GM23248 (cell line): ENCODE measurements around the gene FLAD1. TPM values are rescaled to one million over a fixed set of nuclear protein-coding genes. Genes with fewer than 3 reads are reported as not detected.
A peak's percentile ranks its signal among the peaks of the same experiment; 100 is the strongest.

Source experiments
- DNase-seq: peaks from one replicate; pipeline ENCODE4 v3.0.0-alpha.2; 2015
- H2AFZ ChIP-seq: fragments of 200-600 bp; sonication (generic); 2 replicates; pipeline ENCODE4 v1.6.1; 2016; ENCODE audit warnings: antibody characterized with exemption
- H3F3A ChIP-seq: fragments of 200-600 bp; sonication (generic); 2 replicates; pipeline ENCODE4 v1.6.1; 2016; ENCODE audit warnings: mild to moderate bottlenecking, antibody characterized with exemption, mixed run types; ENCODE audit not compliant: insufficient read depth
- H3K27ac ChIP-seq: fragments of 200-600 bp; sonication (generic); 2 replicates; pipeline ENCODE4 v1.5.1; 2016; ENCODE audit warnings: mild to moderate bottlenecking
- H3K27me3 ChIP-seq: fragments of 200-600 bp; sonication (generic); replicated peaks from 2 replicates; pipeline ENCODE4 v1.6.1; 2016; ENCODE audit warnings: mild to moderate bottlenecking; ENCODE audit not compliant: insufficient read depth
- H3K36me3 ChIP-seq: fragments of 200-600 bp; sonication (generic); 2 replicates; pipeline ENCODE4 v1.6.1; 2016; ENCODE audit warnings: low read depth, mild to moderate bottlenecking
- H3K4me1 ChIP-seq: fragments of 200-600 bp; sonication (generic); 2 replicates; pipeline ENCODE4 v1.6.1; 2016; ENCODE audit warnings: mild to moderate bottlenecking; ENCODE audit not compliant: insufficient read depth
- H3K4me2 ChIP-seq: fragments of 200-600 bp; sonication (generic); one replicate; pipeline ENCODE4 v1.6.1; 2016; ENCODE audit warnings: mild to moderate bottlenecking; ENCODE audit not compliant: unreplicated experiment
- H3K4me3 ChIP-seq: fragments of 200-600 bp; sonication (generic); 2 replicates; pipeline ENCODE4 v1.5.1; 2016; ENCODE audit warnings: mild to moderate bottlenecking
- H3K79me2 ChIP-seq: fragments of 200-600 bp; sonication (generic); 2 replicates; pipeline ENCODE4 v1.6.1; 2016; ENCODE audit warnings: mild to moderate bottlenecking; ENCODE audit not compliant: insufficient read depth
- H3K9ac ChIP-seq: fragments of 200-600 bp; sonication (generic); 2 replicates; pipeline ENCODE4 v1.6.1; 2016; ENCODE audit warnings: mild to moderate bottlenecking
- H3K9me2 ChIP-seq: fragments of 200-600 bp; sonication (generic); 2 replicates; pipeline ENCODE4 v1.6.1; 2016; ENCODE audit warnings: mixed run types, mild to moderate bottlenecking, moderate library complexity; ENCODE audit not compliant: insufficient read depth
- H3K9me3 ChIP-seq: fragments of 200-600 bp; sonication (generic); one replicate; pipeline ENCODE4 v1.6.1; 2017; ENCODE audit warnings: low read depth
- H4K20me1 ChIP-seq: fragments of 200-600 bp; sonication (generic); 2 replicates; pipeline ENCODE4 v1.6.0; 2016; ENCODE audit not compliant: insufficient read depth
- EZH2 ChIP-seq: fragments of 200-600 bp; sonication (generic); IDR thresholded peaks from 2 replicates; pipeline ENCODE4 v1.6.1; 2018; ENCODE audit warnings: antibody characterized with exemption, mild to moderate bottlenecking; ENCODE audit not compliant: insufficient read depth, poor library complexity, severe bottlenecking
- EZH2phosphoT487 ChIP-seq: fragments of 200-600 bp; sonication (generic); IDR thresholded peaks from 2 replicates; pipeline ENCODE4 v1.6.1; 2018; ENCODE audit warnings: antibody characterized with exemption, moderate library complexity, mild to moderate bottlenecking, low read depth; ENCODE audit not compliant: insufficient read depth
- WGBS, 2 experiments: methylation state at CpG; one replicate each; pipeline ENCODE4 v1.1.6; 2015 to 2017; ENCODE audit warnings: low lambda C conversion rate in 2 of 2, low coverage in 1 of 2; ENCODE audit errors: missing lambda C conversion rate in 2 of 2; 5-methylcytosine and 5-hydroxymethylcytosine counted together
- in situ Hi-C: fragments of 300-500 bp; cut with MboI; formaldehyde crosslinking; loops from 2 replicates; pipeline ENCODE4 v1.15.0; 2020
- polyA plus RNA-seq: library from polyadenylated mRNA; unstranded; fragments of >200 nt; fragmentation: Nextera tagmentation; extraction: Ambion mirVana; gene quantifications from 2 replicates; pipeline ENCODE4 v1.2.1, GENCODE V29; 2016
- total RNA-seq: library from RNA; depleted of rRNA; stranded (reverse); fragments of >200 nt; shearing (Covaris generic); gene quantifications from 2 replicates; pipeline ENCODE4 v1.2.3, GENCODE V29; 2014

FLAD1 gene
- total and polyA plus RNA-seq, 2 experiments from 2014 or later, result 21.3 to 30.2 TPM

DNA sequence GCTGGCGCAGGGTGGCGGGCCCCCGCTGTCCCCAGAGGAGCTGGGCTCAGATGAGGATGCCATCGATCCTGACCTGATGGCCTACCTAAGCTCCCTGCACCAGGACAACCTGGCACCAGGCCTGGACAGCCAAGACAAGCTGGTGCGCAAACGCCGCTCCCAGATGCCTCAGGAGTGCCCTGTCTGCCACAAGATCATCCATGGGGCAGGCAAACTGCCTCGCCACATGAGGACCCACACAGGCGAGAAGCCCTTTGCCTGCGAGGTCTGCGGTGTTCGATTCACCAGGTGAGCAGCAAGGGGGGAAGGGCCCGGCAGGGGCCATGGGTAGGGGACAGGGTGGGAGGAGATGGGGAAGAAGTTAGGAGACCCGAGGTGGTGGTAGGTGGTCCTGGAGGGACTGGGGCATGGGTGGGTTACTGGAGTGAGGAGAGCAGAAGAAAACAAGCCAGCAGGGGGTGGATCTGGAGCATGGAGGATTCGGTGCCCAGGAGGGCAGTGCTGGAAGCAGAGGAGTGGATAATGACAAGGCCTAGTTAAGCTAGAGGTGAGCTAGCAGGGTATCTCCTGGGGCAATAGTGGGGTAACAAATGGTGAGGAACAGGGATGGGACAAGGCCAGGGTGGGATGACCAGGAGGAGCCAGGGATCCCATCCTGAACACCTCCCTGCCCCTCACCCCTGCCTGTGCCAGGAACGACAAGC, 32.5 kb downstream of the FLAD1 start:
- Histone ChIP-seq H3K9me2 (no peaks in the 10 kb centered on the region), H3K27ac (no peak overlapping the region), H4K20me1 (no peaks in the 10 kb centered on the region), H3K4me2 (no peak overlapping the region), H3K9ac (no peak overlapping the region), H2AFZ (no peak overlapping the region), H3K36me3 (no peaks in the 10 kb centered on the region), H3K79me2 (no peaks in the 10 kb centered on the region), H3F3A (no peaks in the 10 kb centered on the region), H3K4me3 (no peak overlapping the region), H3K9me3 (no peaks in the 10 kb centered on the region), H3K27me3 (no peaks in the 10 kb centered on the region), H3K4me1 (peaks cover 11% of the 10 kb centered on the region)
- in situ Hi-C loops, result no loop called here
- DNase-seq, result no peak
- TF ChIP-seq EZH2phosphoT487 (no peak), EZH2 (no peak)
- 85 to 88% methylated on average over 15 to 16 of the region's 16 CpGs for WGBS, 2 experiments

DNA sequence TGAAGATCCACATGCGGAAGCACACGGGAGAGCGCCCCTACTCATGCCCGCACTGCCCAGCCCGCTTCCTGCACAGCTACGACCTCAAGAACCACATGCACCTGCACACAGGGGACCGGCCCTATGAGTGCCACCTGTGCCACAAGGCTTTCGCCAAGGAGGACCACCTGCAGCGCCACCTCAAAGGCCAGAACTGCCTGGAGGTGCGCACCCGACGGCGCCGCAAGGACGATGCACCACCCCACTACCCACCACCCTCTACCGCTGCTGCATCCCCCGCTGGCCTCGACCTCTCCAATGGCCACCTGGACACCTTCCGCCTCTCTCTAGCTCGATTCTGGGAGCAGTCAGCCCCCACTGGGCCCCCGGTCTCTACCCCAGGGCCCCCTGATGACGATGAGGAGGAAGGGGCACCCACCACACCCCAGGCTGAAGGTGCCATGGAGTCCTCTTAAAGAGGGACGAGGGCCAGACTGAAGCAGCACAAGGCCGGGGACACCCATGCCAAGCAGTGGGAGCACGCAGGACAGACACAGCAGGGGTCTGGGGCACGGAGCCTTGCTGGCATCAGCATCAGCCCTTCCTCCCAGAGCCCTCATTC, 33.2 kb downstream of the FLAD1 start:
- H3K9me2 ChIP-seq, result no peaks in the 10 kb centered on the region
- H3K27ac ChIP-seq, result no peak overlapping the region
- WGBS, 2 experiments, result 87 to 89% methylated on average over 19 to 25 of the region's 26 CpGs
- no peak for DNase-seq
- in situ Hi-C loops, result no loop called here
- no peaks in the 10 kb centered on the region for H3K9me3 ChIP-seq
- no peak overlapping the region for H3K4me2 ChIP-seq
- TF ChIP-seq EZH2phosphoT487 (no peak), EZH2 (no peak)
- H3K27me3 ChIP-seq, result no peaks in the 10 kb centered on the region
- no peaks in the 10 kb centered on the region for H3F3A ChIP-seq
- no peak overlapping the region for H3K9ac ChIP-seq
- peaks cover 11% of the 10 kb centered on the region for H3K4me1 ChIP-seq
- no peaks in the 10 kb centered on the region for H3K36me3 ChIP-seq
- H2AFZ ChIP-seq, result no peak overlapping the region
- H3K4me3 ChIP-seq, result no peak overlapping the region
- no peaks in the 10 kb centered on the region for H3K79me2 ChIP-seq
- H4K20me1 ChIP-seq, result no peaks in the 10 kb centered on the region

DNA sequence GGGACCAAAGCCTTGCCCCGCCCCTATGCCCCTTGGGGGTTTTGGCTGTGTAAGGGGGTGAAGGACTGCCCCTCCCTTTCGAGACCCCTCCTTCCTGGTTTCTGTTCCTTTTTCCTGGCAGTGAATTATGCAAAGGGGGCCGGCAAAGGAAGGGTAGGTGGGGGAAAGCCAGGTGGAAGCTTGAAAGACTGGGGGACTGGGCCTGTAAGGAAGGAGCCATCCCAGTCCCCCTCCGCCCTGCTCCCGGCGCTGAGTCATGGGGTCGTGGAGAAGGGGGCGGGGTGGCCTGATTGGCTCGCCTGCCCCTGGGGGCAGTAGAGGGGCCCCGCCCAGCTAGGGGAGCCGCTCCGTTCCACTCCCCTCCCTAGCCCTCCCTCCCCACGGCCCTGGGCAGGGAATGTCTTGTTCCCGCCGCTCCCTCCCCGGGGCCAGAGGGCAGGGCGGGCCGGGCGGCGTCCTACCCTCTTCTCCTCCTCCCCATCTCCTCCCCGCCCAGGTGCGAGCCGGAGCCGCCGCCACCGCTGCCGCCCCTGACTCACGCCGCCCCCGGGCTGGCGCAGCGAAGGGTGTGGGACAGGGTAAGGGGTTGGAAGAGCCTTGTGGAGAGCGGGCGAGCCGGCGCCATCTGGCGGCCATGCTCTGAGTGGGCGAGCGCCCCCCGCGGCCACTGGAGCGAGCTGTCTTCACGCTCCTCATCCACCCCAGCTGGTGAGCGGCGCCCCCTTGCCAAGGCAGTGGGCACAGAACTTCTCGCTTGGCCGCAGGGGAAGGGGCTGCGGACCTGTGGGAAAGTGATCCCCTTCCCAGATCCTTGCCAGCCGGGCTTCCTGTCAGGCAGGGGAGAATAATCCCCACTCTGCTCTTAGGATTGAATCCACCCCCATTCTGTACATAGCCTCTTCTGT, 34.1 kb downstream of the FLAD1 start:
- no peaks in the 10 kb centered on the region for H3K27me3 ChIP-seq
- peak overlapping the region; percentile 64 for H3K4me3 ChIP-seq
- TF ChIP-seq EZH2phosphoT487, result no peak
- no peaks in the 10 kb centered on the region for H3K36me3 ChIP-seq
- H3K4me2 ChIP-seq, result peak overlapping the region; percentile 58
- H4K20me1 ChIP-seq, result no peaks in the 10 kb centered on the region
- in situ Hi-C loops, result no loop called here
- peak overlapping the region; percentile 47; the same call in 1 of the 2 replicates for H2AFZ ChIP-seq
- H3K27ac ChIP-seq, result peak overlapping the region; percentile 49
- WGBS, 2 experiments, result 2 to 3% methylated on average over 22 to 48 of the region's 49 CpGs
- no peaks in the 10 kb centered on the region for H3F3A ChIP-seq
- no peaks in the 10 kb centered on the region for H3K9me2 ChIP-seq
- peaks cover 15% of the 10 kb centered on the region for H3K4me1 ChIP-seq
- peak overlapping the region; percentile 53 for H3K9ac ChIP-seq
- no peaks in the 10 kb centered on the region for H3K79me2 ChIP-seq
- peak; percentile 91 for DNase-seq
- no peaks in the 10 kb centered on the region for H3K9me3 ChIP-seq

DNA sequence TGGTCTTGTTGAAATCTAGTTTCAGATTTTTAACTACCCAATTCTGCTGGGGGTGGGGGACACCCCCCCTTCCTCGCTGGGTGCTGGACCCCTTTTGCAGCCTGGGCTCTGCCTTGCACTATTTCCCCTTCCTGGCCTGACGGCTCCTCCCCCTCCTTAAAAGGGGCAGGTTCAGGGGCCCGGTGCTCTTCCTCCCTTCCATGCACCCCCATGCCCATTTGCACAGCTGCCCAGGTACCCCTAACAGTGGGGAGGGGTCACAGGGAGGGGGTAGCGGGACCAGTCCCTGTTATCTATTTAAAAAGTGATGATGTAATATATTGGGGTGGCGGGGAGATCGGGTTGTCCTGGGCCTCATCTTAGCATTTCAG, 34.8 kb downstream of the FLAD1 start:
- in situ Hi-C loops, result no loop called here
- DNase-seq, result no peak
- Histone ChIP-seq H3K4me1 (peaks cover 16% of the 10 kb centered on the region), H3K27me3 (no peaks in the 10 kb centered on the region), H3K9me2 (no peaks in the 10 kb centered on the region), H3K27ac (no peak overlapping the region), H3K9ac (peak overlapping the region; percentile 53), H3K36me3 (no peaks in the 10 kb centered on the region), H4K20me1 (no peaks in the 10 kb centered on the region), H3F3A (no peaks in the 10 kb centered on the region), H3K4me2 (peak overlapping the region; percentile 58), H3K79me2 (no peaks in the 10 kb centered on the region), H2AFZ (peak overlapping the region; percentile 47; the same call in 1 of the 2 replicates), H3K4me3 (peak overlapping the region; percentile 64), H3K9me3 (no peaks in the 10 kb centered on the region)
- TF ChIP-seq EZH2 (no peak), EZH2phosphoT487 (no peak)
- WGBS, 2 experiments, result 67 to 71% methylated on average over 6 of the region's 6 CpGs
